Measurements from ENCODE around the gene DPYSL4. TPM values are rescaled to one million over a fixed set of nuclear protein-coding genes. Genes with fewer than 3 reads are reported as not detected.

The DPYSL4 gene
- total and polyA plus RNA-seq, 2 of the 13 experiments (the other 11 are each of a cell fraction or from before 2014, with no cell fraction given), result 0.84 to 1.2 TPM

DNA sequence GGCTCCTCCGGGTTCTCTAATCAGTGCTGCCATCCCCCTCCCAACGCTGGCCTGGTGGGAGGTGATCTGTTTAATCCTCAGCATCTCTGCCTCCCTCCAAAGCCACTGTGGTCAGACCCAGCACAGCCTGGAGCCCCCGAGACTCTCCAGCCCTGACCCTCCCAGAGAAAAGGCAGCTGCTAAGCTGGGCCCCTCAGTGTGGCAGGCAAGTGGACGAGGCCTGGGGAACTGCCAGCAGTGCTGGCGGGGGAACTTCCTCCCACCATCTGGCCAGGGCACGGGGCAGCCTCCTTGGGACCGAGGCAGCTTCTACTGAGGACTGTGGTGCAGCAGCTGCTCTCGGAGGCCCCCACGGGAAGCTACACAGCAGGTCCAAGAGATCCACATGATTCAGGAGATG is 51.1 kb downstream of the DPYSL4 start:
- no peak overlapping the region for H3K4me3 ChIP-seq (replicated peaks in 1 of 3; ENCODE audit: insufficient read depth in 1 of 3, low read depth in 2 of 3, low read length in 3 of 3)
- FAIRE-seq (no peak), DNase-seq (ENCODE audit: low spot score) (no peak), ATAC-seq (no peak)
- WGBS (ENCODE audit: low lambda C conversion rate), result 80% methylated on average over 9 of the region's 9 CpGs
- no peaks in the 10 kb centered on the region for H3K36me3 ChIP-seq (replicated peaks in 1 of 2; ENCODE audit: control insufficient read depth in 1 of 2, insufficient read depth in 2 of 2, low read length in 2 of 2)
- BruUV-seq (replicated peaks), result no TSS peak
- CTCF ChIA-PET (ENCODE audit: low intra/inter-chr PET ratio, low total read pairs), result no interaction called here
- no peak overlapping the region for H3K27ac ChIP-seq (ENCODE audit: extremely low read length, insufficient read depth, low read length)
- no peak overlapping the region for H3K4me2 ChIP-seq (ENCODE audit: low read depth, low read length)
- no peaks in the 10 kb centered on the region for H3K79me2 ChIP-seq (ENCODE audit: insufficient read depth, low read length)
- no peak overlapping the region for H3K9ac ChIP-seq (ENCODE audit: insufficient read depth, low read depth, low read length)
- TF ChIP-seq ZNF33A (CRISPR knock-in tag; IDR thresholded peaks at IDR 0.05; ENCODE audit: borderline replicate concordance) (no peak), SETDB1 (CRISPR knock-in tag; IDR thresholded peaks at IDR 0.05; ENCODE audit: borderline replicate concordance) (no peak), ZNF230 (CRISPR knock-in tag; IDR thresholded peaks at IDR 0.05) (no peak), RFXAP (CRISPR knock-in tag; IDR thresholded peaks at IDR 0.05; ENCODE audit: borderline replicate concordance) (no peak), ZNF746 (CRISPR knock-in tag; IDR thresholded peaks at IDR 0.05) (no peak), RNF2 (conservative IDR thresholded peaks at IDR 0.05; ENCODE audit: low read depth) (no peak), DPF2 (CRISPR knock-in tag; IDR thresholded peaks at IDR 0.05; ENCODE audit: borderline replicate concordance, low read depth) (no peak)
- TF ChIP-seq, protein P1, sequence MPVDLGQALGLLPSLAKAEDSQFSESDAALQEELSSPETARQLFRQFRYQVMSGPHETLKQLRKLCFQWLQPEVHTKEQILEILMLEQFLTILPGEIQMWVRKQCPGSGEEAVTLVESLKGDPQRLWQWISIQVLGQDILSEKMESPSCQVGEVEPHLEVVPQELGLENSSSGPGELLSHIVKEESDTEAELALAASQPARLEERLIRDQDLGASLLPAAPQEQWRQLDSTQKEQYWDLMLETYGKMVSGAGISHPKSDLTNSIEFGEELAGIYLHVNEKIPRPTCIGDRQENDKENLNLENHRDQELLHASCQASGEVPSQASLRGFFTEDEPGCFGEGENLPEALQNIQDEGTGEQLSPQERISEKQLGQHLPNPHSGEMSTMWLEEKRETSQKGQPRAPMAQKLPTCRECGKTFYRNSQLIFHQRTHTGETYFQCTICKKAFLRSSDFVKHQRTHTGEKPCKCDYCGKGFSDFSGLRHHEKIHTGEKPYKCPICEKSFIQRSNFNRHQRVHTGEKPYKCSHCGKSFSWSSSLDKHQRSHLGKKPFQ (CRISPR knock-in tag; IDR thresholded peaks at IDR 0.05; ENCODE audit: insufficient replicate concordance), result no peak
- no peaks in the 10 kb centered on the region for H3K4me1 ChIP-seq (ENCODE audit: insufficient read depth, low read length)
- no peaks in the 10 kb centered on the region for H3K9me3 ChIP-seq (ENCODE audit: low read length)
- no peaks in the 10 kb centered on the region for H3K27me3 ChIP-seq (ENCODE audit: control insufficient read depth in 1 of 2, insufficient read depth in 2 of 2, low read length in 2 of 2)
- no peak overlapping the region for H2AFZ ChIP-seq (ENCODE audit: low read length)
- in situ Hi-C loops (cut with HindIII; ENCODE audit: extremely low pct_ligation_motif_present, low pct_unique_long_range_greater_than_20kb) (no loop called here), intact Hi-C loops (cut with micrococcal nuclease; ENCODE audit: unreplicated experiment) (no loop called here)
- POLR2A ChIA-PET, result no interaction called here
- H4K20me1 ChIP-seq (ENCODE audit: insufficient read depth, low read length), result no peaks in the 10 kb centered on the region
